NB4 (cell line): ENCODE data around the gene PTPRK.
A peak's percentile ranks its signal among the peaks of the same experiment; 100 is the strongest.

Experiments
- DNase-seq: peaks from one replicate; pipeline ENCODE4 v3.0.0; 2010; ENCODE audit warnings: low read depth
- H3K4me3 ChIP-seq: one replicate; pipeline ENCODE4 v1.5.1; 2011; ENCODE audit warnings: mild to moderate bottlenecking, low read depth, low read length, moderate library complexity
- CTCF ChIP-seq: IDR thresholded peaks from one replicate; pipeline ENCODE4 v1.5.1; 2012; ENCODE audit warnings: low read depth, low read length
- MAX ChIP-seq: IDR thresholded peaks from 2 replicates; pipeline ENCODE4 v1.6.1; 2011; ENCODE audit warnings: low read depth, low read length
- MYC ChIP-seq: IDR thresholded peaks from 2 replicates; pipeline ENCODE4 v1.6.1; 2011; ENCODE audit warnings: low read depth, low read length
- POLR2A ChIP-seq: IDR thresholded peaks from 2 replicates; pipeline ENCODE4 v1.6.1; 2011; ENCODE audit warnings: mild to moderate bottlenecking; ENCODE audit not compliant: insufficient read length; ENCODE audit errors: extremely low read depth

Gene PTPRK

GRCh38 chr6:128314190-128314589 is 206.2 kb downstream of the PTPRK start:
- H3K4me3 ChIP-seq, result no peak overlapping the region
- TF ChIP-seq MYC (no peak), MAX (no peak), CTCF (no peak), POLR2A (no peak)
- no peak for DNase-seq

- DNase-seq, result peak; percentile 20
- H3K4me3 ChIP-seq, result no peak overlapping the region
- no peak for TF ChIP-seq MYC
- TF ChIP-seq MAX, result no peak
- no peak for TF ChIP-seq CTCF
- no peak for TF ChIP-seq POLR2A
Observed at GRCh38 chr6:128311944-128312570, 208.3 kb downstream of the PTPRK start.

- no peak overlapping the region for H3K4me3 ChIP-seq
- TF ChIP-seq POLR2A, result no peak
- TF ChIP-seq MYC, result no peak
- no peak for TF ChIP-seq CTCF
- TF ChIP-seq MAX, result no peak
- DNase-seq, result no peak
Observed at GRCh38 chr6:128310451-128310850, 209.9 kb downstream of the PTPRK start.

- TF ChIP-seq CTCF, result no peak
- no peak for TF ChIP-seq MAX
- no peak for TF ChIP-seq MYC
- TF ChIP-seq POLR2A, result no peak
Observed at GRCh38 chr6:128307671-128308070, 212.7 kb downstream of the PTPRK start.

GRCh38 chr6:128305976-128306375 is 214.4 kb downstream of the PTPRK start:
- no peak for DNase-seq
- TF ChIP-seq CTCF, result no peak
- no peak for TF ChIP-seq POLR2A
- TF ChIP-seq MYC, result no peak
- TF ChIP-seq MAX, result no peak
- no peak overlapping the region for H3K4me3 ChIP-seq

More at GRCh38 chr6:128307671-128308070, 212.7 kb downstream of the PTPRK start:
- no peak for DNase-seq
- no peak overlapping the region for H3K4me3 ChIP-seq
